Neural progenitor cell (in vitro differentiated cells): ENCODE data around the gene FKBP6.
"Not testable (repeated sequence)": the region's sequence is repeated elsewhere in the genome, so short reads cannot be mapped to it uniquely, and the experiment has no call there.

Source experiments
- CTCF ChIP-seq: fragments of 200-600 bp; sonication (generic); IDR thresholded peaks from 2 replicates; pipeline ENCODE4 v1.5.1; 2017; ENCODE audit warnings: antibody characterized with exemption, mild to moderate bottlenecking
- EZH2 ChIP-seq: fragments of 200-600 bp; sonication (generic); IDR thresholded peaks from 2 replicates; pipeline ENCODE4 v1.6.1; 2017; ENCODE audit warnings: antibody characterized with exemption, mild to moderate bottlenecking, moderate library complexity
- EZH2phosphoT487 ChIP-seq: fragments of 200-600 bp; sonication (generic); IDR thresholded peaks from 2 replicates; pipeline ENCODE4 v1.6.1; 2017; ENCODE audit warnings: antibody characterized with exemption

- TF ChIP-seq CTCF, EZH2, EZH2phosphoT487: not testable (repeated sequence)
These were observed 16.5 kb upstream of the FKBP6 start for GRCh38 chr7:73311421-73311820.
